GM19372 (cell line): ENCODE results near the gene TBX5.
"Not testable (repeated sequence)": the region's sequence is repeated elsewhere in the genome, so short reads cannot be mapped to it uniquely, and the experiment has no call there.

Source experiments
- ATAC-seq: cut with Tn5 transposase; IDR thresholded peaks from one replicate; pipeline ENCODE4 v1.9.1; 2021; ENCODE audit warnings: mild to moderate bottlenecking, low read depth, moderate library complexity; ENCODE audit not compliant: unreplicated experiment

TBX5 gene

DNA sequence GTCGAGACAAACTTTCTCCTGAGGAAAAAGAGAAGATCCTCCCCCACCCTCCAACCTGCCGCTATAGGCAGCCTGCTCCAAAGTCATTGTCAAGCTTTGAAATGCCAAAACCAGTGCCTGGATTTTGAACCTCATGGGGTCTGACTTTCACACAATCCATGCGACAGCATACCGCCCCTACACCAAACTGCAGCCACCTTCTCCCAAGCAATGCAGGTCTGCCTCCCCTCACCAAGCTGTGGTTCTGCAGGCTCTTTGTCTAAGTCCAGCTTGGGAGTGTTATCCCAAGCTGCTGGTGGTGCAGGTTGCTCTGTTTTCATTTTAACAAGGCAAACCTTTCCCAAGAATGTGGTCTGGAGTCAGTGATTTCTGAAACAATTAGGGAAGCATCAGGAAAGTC lies 12.4 kb downstream of the TBX5 start:
- ATAC-seq, result no peak

- ATAC-seq, result no peak
Observed at GRCh38 chr12:114392909-114393308, 13.0 kb downstream of the TBX5 start.

DNA sequence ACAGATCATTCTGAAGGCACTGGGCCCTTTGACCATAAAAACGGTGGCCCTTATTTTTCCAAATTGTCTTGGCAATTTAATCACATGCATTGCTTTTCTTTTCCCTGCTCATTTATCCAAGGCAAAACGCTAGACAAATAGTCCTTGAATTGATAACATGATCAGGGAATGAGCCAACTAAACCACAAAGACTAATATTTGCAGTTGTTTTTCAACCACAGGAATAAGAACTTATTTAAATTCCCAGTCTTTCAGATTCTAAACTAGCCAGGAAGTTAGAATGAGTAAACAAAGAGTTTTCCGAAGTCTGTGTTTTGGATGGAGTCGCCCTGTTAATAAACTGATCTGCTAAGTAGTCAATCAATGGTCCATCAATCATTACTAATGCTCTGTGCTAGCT lies 14.9 kb downstream of the TBX5 start:
- no peak for ATAC-seq

DNA sequence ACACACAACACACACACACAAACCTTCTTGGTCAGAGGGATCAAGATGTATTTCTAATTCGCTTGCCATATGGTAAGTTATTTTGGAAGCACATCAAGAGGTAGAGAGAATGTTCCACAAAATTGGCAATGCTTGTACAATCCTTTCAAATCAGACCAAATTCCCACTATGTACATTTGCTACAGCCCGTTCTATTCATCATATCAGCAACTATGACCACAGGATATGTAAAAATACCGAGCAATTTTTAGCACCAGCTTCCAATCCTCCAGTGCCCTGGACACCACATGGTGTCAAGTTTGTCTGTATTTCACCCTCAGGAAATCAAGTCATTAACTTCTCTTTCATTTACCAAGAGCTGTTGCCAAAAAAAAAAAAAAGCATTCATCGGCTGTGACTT lies 21.2 kb downstream of the TBX5 start:
- ATAC-seq, result no peak

GRCh38 chr12:114381177-114381576 lies 24.8 kb downstream of the TBX5 start:
- no peak for ATAC-seq

- no peak for ATAC-seq
Observed at GRCh38 chr12:114371733-114372132, 34.2 kb downstream of the TBX5 start.

GRCh38 chr12:114371250-114371649 lies 34.7 kb downstream of the TBX5 start:
- ATAC-seq, result no peak

DNA sequence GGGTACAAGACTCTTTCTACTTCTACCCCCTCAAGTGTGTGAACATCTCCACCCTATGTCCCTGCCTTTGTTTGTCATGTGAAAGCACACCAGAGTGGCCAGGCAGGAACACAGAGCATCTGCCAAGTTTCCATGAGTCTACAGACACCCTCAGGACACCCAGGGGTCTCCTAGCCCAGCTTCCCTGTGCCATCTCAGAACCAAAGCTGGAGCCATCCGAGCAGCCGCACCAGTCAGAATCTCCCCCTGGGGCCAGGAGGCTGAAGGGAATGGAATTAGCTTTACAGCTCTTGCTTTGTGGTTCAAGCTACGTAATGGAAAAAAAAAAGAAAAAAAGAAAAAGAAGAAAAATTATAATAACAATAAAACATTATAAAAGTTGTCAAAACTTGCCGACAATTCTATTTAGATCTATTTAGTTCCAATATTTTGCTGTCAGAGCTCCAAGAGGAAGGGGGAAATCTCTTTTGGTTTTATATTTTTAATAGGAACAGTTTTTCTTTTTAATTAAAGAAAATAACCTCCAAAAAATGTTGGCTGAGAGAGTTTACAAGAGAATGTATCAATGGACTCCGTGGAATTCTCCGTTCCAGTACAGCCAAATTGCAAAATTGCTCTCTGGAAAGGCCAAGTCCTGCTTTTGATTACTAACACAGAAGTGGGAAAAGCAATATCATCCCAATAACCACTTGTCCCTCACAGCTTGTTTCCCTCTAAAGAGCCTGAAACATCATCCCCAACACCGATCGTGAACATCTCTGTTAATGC lies 37.1 kb downstream of the TBX5 start:
- ATAC-seq, result no peak

DNA sequence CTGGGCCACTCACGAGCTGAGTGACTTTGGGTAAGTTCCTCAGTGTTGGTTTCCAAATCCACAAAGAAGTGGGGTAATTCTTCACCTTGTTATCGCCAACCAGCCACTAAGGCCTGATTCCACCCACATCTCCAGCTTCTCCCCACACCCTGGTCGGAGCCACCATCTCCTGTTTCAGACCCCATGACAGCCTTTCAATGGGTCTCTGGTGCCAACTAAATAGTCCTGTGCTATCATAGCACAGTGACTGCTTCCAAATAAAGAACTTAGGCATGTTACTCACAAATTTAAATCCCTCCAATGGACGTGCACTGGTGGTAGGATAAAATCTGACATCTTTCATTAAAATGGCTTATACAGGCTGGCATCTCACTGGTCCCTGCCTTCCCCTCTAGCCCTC lies 44.0 kb downstream of the TBX5 start:
- no peak for ATAC-seq

GRCh38 chr12:114361545-114361944 lies 44.4 kb downstream of the TBX5 start:
- no peak for ATAC-seq

DNA sequence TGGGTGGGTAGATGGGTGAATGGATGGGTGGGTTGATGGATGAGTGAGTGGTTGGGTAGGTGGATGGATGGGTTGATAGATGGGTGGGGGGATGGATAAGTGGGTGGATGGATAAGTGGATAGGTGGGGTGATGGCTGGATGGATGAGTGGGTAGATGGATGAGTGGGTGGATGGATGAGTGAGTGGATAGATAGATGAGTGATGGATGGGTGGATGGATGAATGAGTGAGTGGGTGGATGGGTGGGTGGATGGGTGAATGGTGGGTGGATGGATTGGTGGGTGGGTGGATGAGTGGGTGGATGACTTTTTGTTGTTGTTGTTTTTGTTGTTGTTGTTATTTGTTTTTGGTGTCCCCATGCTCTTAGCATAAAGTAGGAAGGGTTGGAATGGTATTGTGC lies 45.5 kb downstream of the TBX5 start:
- no peak for ATAC-seq

- no peak for ATAC-seq
Observed at GRCh38 chr12:114355389-114356088, 50.4 kb downstream of the TBX5 start.

DNA sequence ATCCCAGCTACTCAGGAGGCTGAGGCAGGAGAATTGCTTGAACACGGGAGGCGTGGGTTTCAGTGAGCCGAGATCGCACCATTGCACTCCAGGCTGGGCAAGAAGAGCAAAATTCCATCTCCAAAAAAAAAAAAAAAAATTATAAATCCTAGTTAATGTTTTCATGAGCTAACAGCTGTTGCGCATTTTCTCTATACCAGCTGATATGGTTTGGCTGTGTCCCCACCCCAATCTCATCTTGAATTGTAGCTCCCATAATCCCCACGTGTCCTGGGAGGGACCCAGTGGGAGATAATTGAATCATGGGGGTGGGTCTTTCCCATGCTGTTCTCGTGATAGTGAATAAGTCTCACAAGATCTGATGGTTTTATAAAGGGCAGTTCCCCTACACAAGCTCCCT lies 56.7 kb downstream of the TBX5 start:
- not testable (repeated sequence) for ATAC-seq

GRCh38 chr12:114347861-114348260 lies 58.1 kb downstream of the TBX5 start:
- no peak for ATAC-seq

DNA sequence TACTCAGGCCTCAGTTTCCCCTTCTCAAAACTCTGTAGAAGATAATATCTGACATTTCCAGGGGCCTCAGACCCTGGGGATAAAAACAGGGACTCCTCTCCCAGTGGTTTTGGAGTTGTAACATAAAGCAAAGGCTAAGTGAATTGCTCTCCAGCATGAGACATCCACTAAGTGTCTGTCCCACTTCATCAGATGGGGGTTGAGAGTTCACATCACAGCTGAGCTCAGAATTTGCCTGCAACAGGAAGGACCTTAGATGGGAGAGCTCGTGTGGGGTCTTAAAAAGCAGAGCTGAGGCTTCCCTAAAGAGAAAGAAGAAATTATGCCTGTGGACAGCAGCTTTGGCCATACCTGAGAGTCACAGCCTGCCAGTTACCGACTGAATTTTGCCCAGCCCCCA lies 61.1 kb downstream of the TBX5 start:
- ATAC-seq, result no peak

- no peak for ATAC-seq
Observed at GRCh38 chr12:114344303-114344663, 61.7 kb downstream of the TBX5 start.

DNA sequence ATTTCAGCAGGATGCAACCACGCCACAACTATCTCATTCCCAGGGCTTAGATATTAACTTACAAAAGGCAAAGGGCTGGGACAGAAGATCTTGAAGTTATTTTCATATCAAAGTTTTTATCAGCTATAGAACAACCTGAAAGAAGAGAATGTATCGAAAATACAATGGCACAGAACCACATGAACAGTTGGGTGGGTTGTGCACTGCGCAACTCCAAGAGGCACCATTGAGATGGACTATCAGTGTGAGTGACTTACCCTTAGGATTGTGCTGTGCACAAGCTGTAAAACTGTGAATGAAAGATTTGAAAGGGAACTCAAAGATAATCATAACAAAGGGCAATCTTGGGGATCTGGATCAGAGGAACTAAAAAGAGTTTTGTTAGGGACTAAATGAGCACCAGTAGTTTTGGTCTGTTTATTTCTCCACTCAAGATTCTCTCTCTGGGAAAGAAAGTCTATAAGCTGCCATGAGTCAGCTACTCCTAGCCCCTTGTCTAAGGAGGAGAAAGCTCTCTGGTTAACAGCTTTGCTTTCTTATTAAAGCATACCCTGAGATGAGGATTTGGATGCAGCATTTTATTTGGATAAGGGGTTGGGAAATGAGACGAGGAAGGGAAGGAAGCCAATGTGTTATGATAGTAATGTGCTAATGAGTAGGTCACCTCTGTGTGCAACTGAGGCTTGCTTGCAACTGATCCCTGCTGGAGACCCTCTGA lies 62.2 kb downstream of the TBX5 start:
- ATAC-seq, result no peak

GRCh38 chr12:114342656-114343055 lies 63.3 kb downstream of the TBX5 start:
- no peak for ATAC-seq

GRCh38 chr12:114341635-114342034 lies 64.3 kb downstream of the TBX5 start:
- ATAC-seq, result no peak

DNA sequence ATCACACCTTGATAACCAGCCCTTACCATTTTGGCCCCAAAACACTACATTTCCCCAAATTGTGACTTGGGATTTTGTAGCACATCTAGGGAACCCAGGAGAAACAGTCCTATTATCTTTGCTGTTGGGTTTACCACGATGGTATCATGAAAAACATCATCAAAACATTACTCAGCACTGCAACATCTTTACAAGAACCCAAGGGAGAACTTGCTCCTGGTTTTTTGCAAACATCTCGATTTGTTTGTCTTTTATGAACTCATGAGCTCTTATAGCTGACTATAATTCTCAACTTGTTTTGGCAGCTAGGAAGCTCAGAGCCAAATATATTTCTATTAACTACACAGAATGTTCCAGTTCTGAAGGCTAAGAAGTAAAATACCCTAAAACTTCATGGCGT lies 65.7 kb downstream of the TBX5 start:
- ATAC-seq, result no peak

- no peak for ATAC-seq
Observed at GRCh38 chr12:114339626-114340025, 66.3 kb downstream of the TBX5 start.

- no peak for ATAC-seq
Observed at GRCh38 chr12:114335607-114336006, 70.3 kb downstream of the TBX5 start.
